Loucy (cell line): ENCODE data around the gene WWOX.

Experiments used
- H2AFZ ChIP-seq: fragments of 200-600 bp; sonication (generic); 2 replicates; pipeline ENCODE4 v1.6.0; 2016; ENCODE audit warnings: antibody characterized with exemption, mild to moderate bottlenecking, low read length, moderate library complexity
- H3F3A ChIP-seq: fragments of 200-600 bp; 2 replicates; pipeline ENCODE4 v1.6.0; 2016; ENCODE audit warnings: antibody characterized with exemption, low read depth, mild to moderate bottlenecking
- H3K27me3 ChIP-seq: fragments of 200-600 bp; sonication (generic); 2 replicates; pipeline ENCODE4 v1.6.1; 2014; ENCODE audit warnings: low read length, mild to moderate bottlenecking; ENCODE audit not compliant: insufficient read depth, poor library complexity, severe bottlenecking
- H3K36me3 ChIP-seq: fragments of 200-600 bp; sonication (generic); 2 replicates; pipeline ENCODE4 v1.6.1; 2016; ENCODE audit warnings: low read length; ENCODE audit not compliant: insufficient read depth
- H3K4me1 ChIP-seq: fragments of 200-600 bp; sonication (generic); 2 replicates; pipeline ENCODE4 v1.5.1; 2014; ENCODE audit warnings: low read length, mild to moderate bottlenecking; ENCODE audit not compliant: insufficient read depth, poor library complexity, severe bottlenecking
- H3K4me2 ChIP-seq: fragments of 200-600 bp; sonication (generic); 2 replicates; pipeline ENCODE4 v1.6.0; 2014; ENCODE audit warnings: antibody characterized with exemption, low read length, low read depth, mild to moderate bottlenecking; ENCODE audit not compliant: poor library complexity, severe bottlenecking
- H3K4me3 ChIP-seq: fragments of 200-600 bp; sonication (generic); 2 replicates; pipeline ENCODE4 v1.5.1; 2014; ENCODE audit warnings: low read length, mild to moderate bottlenecking, mixed read lengths; ENCODE audit not compliant: poor library complexity, severe bottlenecking
- H3K79me2 ChIP-seq: fragments of 200-600 bp; sonication (generic); 2 replicates; pipeline ENCODE4 v1.6.1; 2014; ENCODE audit warnings: low read length; ENCODE audit not compliant: insufficient read depth
- H3K9ac ChIP-seq: fragments of 200-600 bp; sonication (generic); 2 replicates; pipeline ENCODE4 v1.6.0; 2014; ENCODE audit warnings: mild to moderate bottlenecking, low read depth, low read length, moderate library complexity; ENCODE audit not compliant: poor library complexity, severe bottlenecking
- H3K9me2 ChIP-seq: fragments of 200-600 bp; sonication (generic); replicated peaks from 2 replicates; pipeline ENCODE4 v1.6.1; 2016; ENCODE audit warnings: low read depth, low read length, mixed read lengths
- H3K9me3 ChIP-seq: fragments of 200-600 bp; sonication (generic); 2 replicates; pipeline ENCODE4 v1.6.1; 2014; ENCODE audit warnings: mild to moderate bottlenecking, antibody characterized with exemption, low read length, low read depth; ENCODE audit not compliant: insufficient read depth
- H4K20me1 ChIP-seq: fragments of 200-600 bp; sonication (generic); 2 replicates; pipeline ENCODE4 v1.6.0; 2014; ENCODE audit warnings: antibody characterized with exemption, low read length, mild to moderate bottlenecking; ENCODE audit not compliant: insufficient read depth, poor library complexity, severe bottlenecking
- CTCF ChIP-seq: fragments of 200-600 bp; sonication (generic); conservative IDR thresholded peaks from 2 replicates; pipeline ENCODE4 v1.5.1; 2014; ENCODE audit warnings: mild to moderate bottlenecking, antibody characterized with exemption, low read length
- EZH2phosphoT487 ChIP-seq: fragments of 200-600 bp; IDR thresholded peaks from 2 replicates; pipeline ENCODE4 v1.6.1; 2018; ENCODE audit warnings: antibody characterized with exemption, mild to moderate bottlenecking, moderate library complexity, borderline replicate concordance

Gene WWOX

GRCh38 chr16:78289373-78289772 is 189.9 kb downstream of the WWOX start:
- Histone ChIP-seq H4K20me1 (no peaks in the 10 kb centered on the region), H3K9me2 (no peaks in the 10 kb centered on the region), H3K79me2 (no peaks in the 10 kb centered on the region), H2AFZ (no peak overlapping the region), H3K27me3 (no peaks in the 10 kb centered on the region), H3K4me3 (no peak overlapping the region), H3K36me3 (no peaks in the 10 kb centered on the region), H3K9ac (no peak overlapping the region), H3F3A (no peaks in the 10 kb centered on the region), H3K4me1 (peaks cover 14% of the 10 kb centered on the region), H3K4me2 (no peak overlapping the region), H3K9me3 (no peaks in the 10 kb centered on the region)
- TF ChIP-seq EZH2phosphoT487 (no peak), CTCF (no peak)

GRCh38 chr16:78289844-78290277 is 190.4 kb downstream of the WWOX start:
- Histone ChIP-seq H3K27me3 (no peaks in the 10 kb centered on the region), H2AFZ (no peak overlapping the region), H3K9ac (no peak overlapping the region), H3K36me3 (no peaks in the 10 kb centered on the region), H3K4me1 (peaks cover 14% of the 10 kb centered on the region), H3K79me2 (no peaks in the 10 kb centered on the region), H3K4me2 (peak overlapping the region; percentile 25), H3K4me3 (no peak overlapping the region), H3K9me3 (no peaks in the 10 kb centered on the region), H3F3A (no peaks in the 10 kb centered on the region), H4K20me1 (no peaks in the 10 kb centered on the region), H3K9me2 (no peaks in the 10 kb centered on the region)
- TF ChIP-seq EZH2phosphoT487 = no peak
- no peak for TF ChIP-seq CTCF

GRCh38 chr16:78290395-78290794 is 190.9 kb downstream of the WWOX start:
- H3K9me2 ChIP-seq = no peaks in the 10 kb centered on the region
- H3K4me3 ChIP-seq = no peak overlapping the region
- H3K9ac ChIP-seq = no peak overlapping the region
- no peaks in the 10 kb centered on the region for H3K79me2 ChIP-seq
- no peaks in the 10 kb centered on the region for H4K20me1 ChIP-seq
- H3K36me3 ChIP-seq = no peaks in the 10 kb centered on the region
- no peaks in the 10 kb centered on the region for H3F3A ChIP-seq
- peak overlapping the region; percentile 25 for H3K4me2 ChIP-seq
- TF ChIP-seq EZH2phosphoT487 (no peak), CTCF (no peak)
- peaks cover 14% of the 10 kb centered on the region for H3K4me1 ChIP-seq
- no peak overlapping the region for H2AFZ ChIP-seq
- no peaks in the 10 kb centered on the region for H3K27me3 ChIP-seq
- H3K9me3 ChIP-seq = no peaks in the 10 kb centered on the region
